Skeletal muscle tissue (tissue), 4 donors: ENCODE data around the gene ZRANB1. TPM values are rescaled to one million over a fixed set of nuclear protein-coding genes. Genes with fewer than 3 reads are reported as not detected.

Experiments
- H3K27ac ChIP-seq: one replicate; pipeline ENCODE4 v1.7.0; 2013; ENCODE audit warnings: mild to moderate bottlenecking, low read depth, low read length, inconsistent platforms
- H3K27me3 ChIP-seq, 3 donors: one replicate each; pipeline ENCODE4 v1.7.0; 2013; ENCODE audit warnings: low read length in 3 of 3; ENCODE audit not compliant: control insufficient read depth in 3 of 3, insufficient read depth in 3 of 3
- H3K36me3 ChIP-seq, 3 donors: one replicate each; pipeline ENCODE4 v1.7.0; 2013; ENCODE audit warnings: low read length in 3 of 3; ENCODE audit not compliant: control insufficient read depth in 3 of 3, insufficient read depth in 3 of 3
- H3K4me1 ChIP-seq, 3 donors: one replicate each; pipeline ENCODE4 v1.7.0; 2013; ENCODE audit warnings: low read length in 3 of 3, mild to moderate bottlenecking in 3 of 3; ENCODE audit not compliant: control insufficient read depth in 3 of 3, insufficient read depth in 3 of 3
- H3K4me3 ChIP-seq, 3 donors: one replicate each; pipeline ENCODE4 v1.7.0; 2013; ENCODE audit warnings: low read length in 3 of 3
- H3K9ac ChIP-seq, 3 donors: one replicate each; pipeline ENCODE4 v1.7.0; 2013; ENCODE audit warnings: low read length in 3 of 3, mild to moderate bottlenecking in 3 of 3, moderate library complexity in 2 of 3, low read depth in 1 of 3
- H3K9me3 ChIP-seq, 3 donors: one replicate each; pipeline ENCODE4 v1.7.0; 2013; ENCODE audit warnings: low read length in 3 of 3; ENCODE audit not compliant: control insufficient read depth in 3 of 3
- total RNA-seq: library from RNA; depleted of rRNA; stranded (reverse); fragments of >200 nt; gene quantifications from one replicate; pipeline ENCODE4 v1.2.3, GENCODE V29; 2014
- donor health status: Osteomylitis.

Gene ZRANB1
- total RNA-seq, 1 donor from 2014 or later = 36.5 TPM

- peak overlapping the region in 1 of 3 donors; percentile 54 for H3K9ac ChIP-seq
- no peak overlapping the region for H3K27ac ChIP-seq
These were observed 65.5 kb downstream of the ZRANB1 start for GRCh38 chr10:125007436-125007835.

GRCh38 chr10:125008689-125009638 lies 67.0 kb downstream of the ZRANB1 start:
- no peaks in the 10 kb centered on the region for H3K27me3 ChIP-seq
- peak overlapping the region; percentile 19 for H3K27ac ChIP-seq
- H3K36me3 ChIP-seq = peaks cover 4 to 9% (median 6%) of the 10 kb centered on the region in 3 donors
- no peaks in the 10 kb centered on the region for H3K9me3 ChIP-seq
- H3K4me3 ChIP-seq = peak overlapping the region in 1 of 3 donors; percentile 13
- peaks cover 66 to 89% (median 84%) of the 10 kb centered on the region in 3 donors for H3K4me1 ChIP-seq
- peak overlapping the region in 1 of 3 donors; percentile 33 for H3K9ac ChIP-seq

More at GRCh38 chr10:125007436-125007835, 65.5 kb downstream of the ZRANB1 start:
- H3K9me3 ChIP-seq = no peaks in the 10 kb centered on the region
- H3K27me3 ChIP-seq = no peaks in the 10 kb centered on the region
- H3K4me3 ChIP-seq = no peak overlapping the region
- peaks cover 57 to 84% (median 77%) of the 10 kb centered on the region in 3 donors for H3K4me1 ChIP-seq
- H3K36me3 ChIP-seq = peaks cover 9 to 17% (median 13%) of the 10 kb centered on the region in 3 donors

DNA sequence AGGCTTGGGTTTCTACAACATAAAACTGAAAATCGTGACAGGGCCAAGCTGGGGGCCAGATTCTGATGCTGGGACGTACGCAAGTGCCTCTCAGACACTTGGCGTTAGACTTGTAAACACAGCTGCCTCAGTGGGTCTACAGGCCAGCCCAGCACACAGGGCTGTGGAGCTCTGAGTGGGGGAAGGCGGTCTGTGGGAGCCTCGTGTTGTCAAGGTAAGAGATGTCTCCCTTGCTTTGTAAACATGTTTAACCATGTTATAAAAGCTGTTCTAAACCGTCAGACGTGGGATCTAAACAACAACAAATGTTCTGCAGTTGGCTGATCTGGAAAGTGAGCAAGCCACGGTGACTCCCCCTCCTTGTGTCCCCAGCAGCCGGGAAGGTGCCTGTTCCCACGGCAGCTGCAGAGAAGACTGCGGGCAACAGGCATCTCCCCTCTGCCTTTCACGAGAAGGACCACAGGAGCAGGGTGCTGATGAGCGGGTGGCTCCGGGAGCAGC lies 67.8 kb downstream of the ZRANB1 start:
- H3K36me3 ChIP-seq = peaks cover 4 to 9% (median 6%) of the 10 kb centered on the region in 3 donors
- peak overlapping the region in 2 of 3 donors; percentile 13 to 29 for H3K4me3 ChIP-seq
- H3K9ac ChIP-seq = peak overlapping the region in 2 of 3 donors; percentile 21 to 33
- no peaks in the 10 kb centered on the region for H3K27me3 ChIP-seq
- H3K27ac ChIP-seq = peak overlapping the region; percentile 19
- H3K4me1 ChIP-seq = peaks cover 74 to 94% (median 86%) of the 10 kb centered on the region in 3 donors
- H3K9me3 ChIP-seq = no peaks in the 10 kb centered on the region

GRCh38 chr10:125010362-125010761 lies 68.4 kb downstream of the ZRANB1 start:
- peaks cover 4 to 6% (median 6%) of the 10 kb centered on the region in 3 donors for H3K36me3 ChIP-seq
- peaks cover 80 to 94% (median 88%) of the 10 kb centered on the region in 3 donors for H3K4me1 ChIP-seq
- H3K9me3 ChIP-seq = no peaks in the 10 kb centered on the region
- peak overlapping the region in 1 of 3 donors; percentile 16 for H3K9ac ChIP-seq
- no peaks in the 10 kb centered on the region for H3K27me3 ChIP-seq
- H3K27ac ChIP-seq = peak overlapping the region; percentile 82
- peak overlapping the region in 1 of 3 donors; percentile 29 for H3K4me3 ChIP-seq

DNA sequence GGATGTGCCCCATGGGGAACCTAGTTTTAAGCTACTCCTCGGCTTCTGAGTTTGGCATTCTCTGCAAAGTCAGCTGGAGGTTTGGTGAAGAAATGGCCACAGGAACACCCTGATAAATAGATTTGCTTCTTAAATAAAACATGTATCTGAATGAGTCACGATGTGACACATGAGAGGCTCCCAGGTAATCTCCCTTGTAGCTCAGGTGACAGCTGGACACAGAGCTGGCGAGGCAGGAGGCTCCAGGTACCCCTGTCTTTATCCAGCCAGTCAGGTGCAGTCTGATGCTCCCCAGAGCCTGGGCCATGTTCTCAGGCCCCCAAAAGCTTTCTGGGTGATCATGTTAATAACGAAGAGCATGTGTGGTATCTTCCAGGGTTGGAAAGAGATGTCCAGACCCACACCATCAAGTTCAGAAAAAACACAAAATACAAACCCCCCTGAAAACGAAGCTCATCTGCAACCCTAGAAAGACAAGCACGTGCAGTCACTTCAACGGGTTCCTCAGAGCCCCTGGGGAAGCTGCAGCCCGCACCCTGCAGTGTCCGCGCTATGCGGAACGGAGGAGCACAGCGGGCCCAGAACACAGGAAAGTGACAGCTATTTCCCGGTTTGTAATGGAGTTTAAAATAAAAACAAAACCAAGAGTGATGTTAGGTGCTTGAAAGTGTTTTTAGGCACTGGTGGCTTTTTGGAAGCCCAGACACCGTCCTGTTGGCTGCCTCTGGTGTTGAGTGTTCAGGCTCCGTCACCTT lies 69.4 kb downstream of the ZRANB1 start:
- no peaks in the 10 kb centered on the region for H3K9me3 ChIP-seq
- peak overlapping the region; percentile 46 to 77 (median 71) for H3K9ac ChIP-seq
- H3K36me3 ChIP-seq = no peaks in the 10 kb centered on the region
- H3K4me1 ChIP-seq = peaks cover 89 to 100% (median 96%) of the 10 kb centered on the region in 3 donors
- peak overlapping the region; percentile 41 to 52 (median 44) for H3K4me3 ChIP-seq
- no peaks in the 10 kb centered on the region for H3K27me3 ChIP-seq
- H3K27ac ChIP-seq = peak overlapping the region; percentile 82

GRCh38 chr10:125011926-125012705 lies 70.2 kb downstream of the ZRANB1 start:
- H3K27ac ChIP-seq = peak overlapping the region; percentile 82
- H3K36me3 ChIP-seq = no peaks in the 10 kb centered on the region

DNA sequence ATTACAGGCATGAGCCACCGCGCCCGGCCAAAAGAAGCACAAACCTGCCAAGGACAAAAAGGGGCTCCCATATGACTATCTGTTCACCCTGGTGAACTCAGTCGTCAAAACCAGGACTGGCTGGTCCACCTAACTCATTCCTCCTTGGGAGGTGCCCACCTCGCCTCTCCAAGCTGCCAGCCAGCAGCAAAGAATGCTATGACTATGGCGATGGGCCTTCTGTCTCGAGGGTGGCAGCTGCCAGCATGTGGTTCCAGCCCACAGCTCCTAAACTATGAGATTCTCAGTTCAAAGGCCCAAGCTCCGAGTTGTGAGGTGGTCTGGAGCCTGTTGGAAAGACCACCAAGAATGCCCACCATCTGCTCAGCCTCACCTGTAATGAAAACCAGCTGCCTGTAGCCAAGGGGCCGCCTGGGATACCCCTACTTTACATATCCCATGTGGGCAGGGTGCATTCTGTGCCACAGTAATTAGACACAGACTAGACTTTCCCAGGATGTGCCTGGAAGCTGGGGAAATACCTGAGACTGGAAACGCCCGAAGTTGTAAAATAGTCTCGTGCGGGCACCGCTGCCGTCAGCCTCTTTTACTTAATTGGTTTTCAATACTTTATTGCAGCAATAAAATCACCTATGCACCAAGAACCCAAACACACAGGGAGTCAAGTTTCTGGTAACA lies 71.1 kb downstream of the ZRANB1 start:
- H3K27me3 ChIP-seq = no peaks in the 10 kb centered on the region
- H3K4me1 ChIP-seq = peaks cover 91 to 100% (median 98%) of the 10 kb centered on the region in 3 donors
- peak overlapping the region in 1 of 3 donors; percentile 8 for H3K9ac ChIP-seq
- peak overlapping the region; percentile 82 for H3K27ac ChIP-seq
- H3K36me3 ChIP-seq = no peaks in the 10 kb centered on the region
- H3K9me3 ChIP-seq = no peaks in the 10 kb centered on the region
- H3K4me3 ChIP-seq = no peak overlapping the region

More at GRCh38 chr10:125011926-125012705, 70.2 kb downstream of the ZRANB1 start:
- peak overlapping the region; percentile 41 to 52 (median 44) for H3K4me3 ChIP-seq
- H3K4me1 ChIP-seq = peaks cover 89 to 100% (median 96%) of the 10 kb centered on the region in 3 donors
- H3K9ac ChIP-seq = peak overlapping the region; percentile 46 to 77 (median 71)
- H3K27me3 ChIP-seq = no peaks in the 10 kb centered on the region
- no peaks in the 10 kb centered on the region for H3K9me3 ChIP-seq

DNA sequence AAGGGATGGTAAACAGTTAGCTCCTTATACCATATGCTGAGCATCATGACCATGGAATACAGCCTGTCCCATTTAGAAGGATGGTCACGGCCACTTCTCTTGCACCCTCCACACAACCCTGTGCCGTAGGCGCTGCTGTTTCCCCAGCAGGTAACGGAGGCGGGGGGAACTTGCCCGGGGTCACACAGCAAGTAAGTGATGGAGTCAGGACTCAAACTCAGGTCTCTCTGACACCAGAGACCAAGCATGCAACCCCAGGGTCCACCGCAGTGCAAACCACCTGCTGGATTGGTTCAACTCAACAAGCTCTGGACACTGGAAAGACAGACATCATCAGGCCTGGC lies 71.6 kb downstream of the ZRANB1 start:
- Histone ChIP-seq H3K27ac (no peak overlapping the region), H3K4me1 (peaks cover 89 to 99% (median 96%) of the 10 kb centered on the region in 3 donors)

More for the DNA sequence above, 71.6 kb downstream of the ZRANB1 start:
- Histone ChIP-seq H3K27me3 (no peaks in the 10 kb centered on the region), H3K9me3 (no peaks in the 10 kb centered on the region), H3K4me3 (no peak overlapping the region), H3K9ac (no peak overlapping the region), H3K36me3 (no peaks in the 10 kb centered on the region)
